Measurements from ENCODE around the gene TNC.

DNA sequence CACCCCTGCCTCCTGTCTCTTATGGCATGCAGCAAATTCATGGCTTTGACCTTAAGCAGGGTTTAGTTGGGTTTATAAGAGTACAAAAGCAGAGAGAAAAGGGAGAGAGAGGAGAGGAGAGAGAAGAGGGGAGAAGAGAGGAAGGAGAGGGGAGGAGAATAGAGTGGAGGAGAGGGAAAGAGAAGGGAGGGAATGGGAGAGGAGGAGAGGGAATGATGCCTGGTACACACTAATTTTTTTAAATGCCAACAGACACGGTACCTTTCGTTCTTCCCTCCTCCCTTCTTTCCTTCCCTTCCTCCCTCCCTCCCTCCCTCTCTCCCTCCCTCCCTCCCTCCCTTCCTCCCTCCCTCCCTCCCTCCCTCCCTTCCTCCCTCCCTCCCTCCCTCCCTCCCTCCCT, 48.7 kb downstream of the TNC start:
- TF ChIP-seq POLR2A (IDR thresholded peaks at IDR 0.05; ENCODE audit: low read depth, low read length) (no peak), POLR2AphosphoS5 (IDR thresholded peaks at IDR 0.05; ENCODE audit: low read depth, low read length) (no peak), TAF1 (IDR thresholded peaks at IDR 0.05; ENCODE audit: low read depth, low read length) (no peak), SPI1 (IDR thresholded peaks at IDR 0.05; ENCODE audit: low read depth, low read length) (no peak), PAX5 (IDR thresholded peaks at IDR 0.05; ENCODE audit: insufficient read depth, low read length, severe bottlenecking) (no peak)
